Measurements from ENCODE around the gene PNPLA1.

PNPLA1 gene

DNA sequence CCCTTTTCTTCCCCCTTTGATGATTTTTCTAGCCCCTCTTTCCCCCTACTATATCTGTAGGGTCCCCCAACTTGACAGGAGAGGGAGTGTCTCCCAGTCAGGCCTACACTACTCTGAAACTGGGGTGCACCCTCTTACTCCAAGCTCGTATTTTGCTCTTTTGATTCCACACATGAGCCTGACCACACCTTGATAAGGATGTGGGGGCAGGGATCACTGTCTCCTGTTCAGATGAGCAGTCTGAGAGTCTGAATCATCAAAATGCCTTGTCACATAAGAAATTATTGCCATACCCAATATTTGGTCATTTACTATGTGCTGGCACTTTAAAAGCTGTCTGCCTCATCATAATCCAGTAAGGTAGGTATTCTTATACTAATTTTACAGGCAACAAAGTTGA lies 15.9 kb downstream of the PNPLA1 start:
- no peak overlapping the region for H3K27ac ChIP-seq
- TF ChIP-seq ZFX (IDR thresholded peaks at IDR 0.05): no peak
- TF ChIP-seq CTCF (conservative IDR thresholded peaks at IDR 0.05): no peak

DNA sequence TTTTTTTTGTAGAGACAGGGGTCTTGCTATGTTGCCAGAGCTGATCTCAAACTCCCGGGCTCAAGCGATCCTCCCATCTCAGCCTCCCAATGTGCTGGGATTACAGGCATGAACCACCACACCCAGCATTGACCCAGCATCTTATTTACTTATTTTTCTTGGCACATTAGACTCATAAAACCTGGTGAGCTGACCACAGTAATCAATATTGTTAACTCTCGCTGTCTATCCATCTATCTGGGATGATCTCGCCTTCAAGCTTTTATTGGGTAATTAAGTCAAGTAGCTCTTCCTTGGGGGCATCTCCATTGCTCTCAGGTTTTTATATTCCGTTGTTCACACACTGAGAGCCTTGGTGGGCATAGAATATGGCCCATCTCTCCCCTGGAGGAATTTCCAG lies 17.0 kb downstream of the PNPLA1 start:
- TF ChIP-seq ZFX (IDR thresholded peaks at IDR 0.05) (no peak), CTCF (conservative IDR thresholded peaks at IDR 0.05) (no peak)
- no peak overlapping the region for H3K27ac ChIP-seq

DNA sequence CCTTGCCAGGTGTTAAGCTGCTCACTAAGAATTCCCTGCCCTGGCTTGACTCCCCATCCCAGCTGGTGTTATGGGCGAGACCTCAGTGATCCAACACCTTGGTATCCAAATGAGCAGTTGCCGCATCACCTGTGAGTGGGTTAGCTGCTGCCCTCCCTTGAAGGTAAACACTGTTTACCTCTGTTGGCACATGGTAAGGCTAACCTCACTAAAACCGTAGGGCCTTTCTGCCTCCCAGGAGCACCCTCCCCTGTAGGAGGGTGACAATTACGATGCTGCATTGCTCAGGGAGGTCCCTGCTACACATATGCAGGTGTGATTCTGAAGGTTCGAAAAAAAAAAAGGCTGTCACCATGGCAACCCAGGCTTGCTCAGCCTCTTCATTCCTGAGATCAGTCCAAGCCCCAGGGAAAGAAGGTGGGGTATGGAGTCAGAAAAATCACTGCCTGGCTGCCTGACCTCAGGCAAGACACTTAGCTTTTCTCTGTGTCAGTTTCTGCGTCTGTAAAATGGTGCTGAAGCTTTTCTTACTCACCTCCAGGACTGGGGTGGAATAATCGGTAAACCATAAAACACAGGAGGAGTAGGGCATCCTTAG lies 19.5 kb downstream of the PNPLA1 start:
- no peak overlapping the region for H3K27ac ChIP-seq
- TF ChIP-seq CTCF (conservative IDR thresholded peaks at IDR 0.05) (no peak), ZFX (IDR thresholded peaks at IDR 0.05) (no peak)

DNA sequence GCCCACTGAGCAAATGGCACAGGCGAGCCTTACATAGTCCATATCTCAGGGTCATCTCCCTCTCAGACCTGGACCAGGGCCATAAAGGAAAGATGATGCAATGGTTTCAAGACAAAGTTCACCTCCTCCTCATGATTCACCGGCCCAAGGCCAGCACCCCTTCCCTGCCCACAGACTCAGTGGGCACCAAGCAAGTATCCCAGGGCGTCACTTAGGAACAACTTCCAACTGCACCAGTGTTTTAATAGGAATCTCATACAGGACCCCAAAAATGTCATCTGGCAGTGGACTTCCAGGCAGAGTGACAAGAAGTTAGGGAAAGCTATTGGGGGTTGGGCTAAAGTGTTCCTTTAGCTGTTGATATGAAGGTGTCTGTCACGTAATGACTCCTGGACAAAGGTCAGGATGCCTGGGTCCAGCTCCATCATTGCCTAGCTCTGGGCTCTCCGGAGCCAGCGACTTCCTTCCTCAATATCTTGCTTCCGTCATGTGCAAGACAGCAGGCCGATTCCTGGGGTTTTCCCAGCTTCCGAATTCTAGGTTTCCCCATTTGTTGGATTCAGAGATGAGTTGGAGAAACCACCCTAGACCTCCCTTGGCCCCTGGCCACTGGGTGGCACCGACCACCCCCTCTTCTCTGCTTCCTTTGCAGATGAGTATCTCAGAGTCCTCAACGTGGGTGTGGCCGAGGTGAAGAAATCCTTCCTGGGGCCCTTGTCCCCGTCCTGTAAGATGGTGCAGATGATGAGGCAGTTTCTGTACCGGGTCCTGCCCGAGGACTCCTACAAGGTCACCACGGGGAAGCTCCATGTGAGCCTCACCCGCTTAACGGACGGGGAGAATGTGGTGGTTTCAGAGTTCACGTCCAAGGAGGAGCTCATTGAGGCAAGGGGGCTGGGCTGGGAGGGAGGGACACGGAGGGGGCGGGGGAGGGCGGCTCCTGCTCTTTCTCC lies 21.1 kb downstream of the PNPLA1 start:
- TF ChIP-seq ZFX (IDR thresholded peaks at IDR 0.05) (no peak), CTCF (conservative IDR thresholded peaks at IDR 0.05) (no peak)

DNA sequence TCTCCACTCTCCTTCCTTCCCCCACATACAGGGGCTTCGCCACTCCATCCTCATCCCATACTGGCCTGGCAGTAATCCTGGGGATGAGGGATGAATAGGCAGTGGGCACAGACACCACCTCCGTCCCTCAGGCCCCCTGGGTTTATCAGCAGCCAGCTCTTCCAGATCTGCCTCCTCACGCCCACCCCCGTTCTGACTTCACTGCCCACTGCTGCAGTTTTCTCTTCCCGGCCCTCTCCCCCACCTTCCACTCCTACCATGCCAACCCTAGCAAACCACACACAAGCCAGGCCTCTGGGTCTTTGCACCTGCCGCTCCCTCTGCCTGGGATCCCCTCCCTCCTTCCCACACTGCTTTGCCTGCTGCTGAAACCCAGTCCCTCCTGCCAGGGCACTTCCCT lies 22.3 kb downstream of the PNPLA1 start:
- no peak for TF ChIP-seq CTCF (conservative IDR thresholded peaks at IDR 0.05)
- H3K27ac ChIP-seq: no peak overlapping the region

More for the DNA sequence above, 21.1 kb downstream of the PNPLA1 start:
- H3K27ac ChIP-seq: no peak overlapping the region

DNA sequence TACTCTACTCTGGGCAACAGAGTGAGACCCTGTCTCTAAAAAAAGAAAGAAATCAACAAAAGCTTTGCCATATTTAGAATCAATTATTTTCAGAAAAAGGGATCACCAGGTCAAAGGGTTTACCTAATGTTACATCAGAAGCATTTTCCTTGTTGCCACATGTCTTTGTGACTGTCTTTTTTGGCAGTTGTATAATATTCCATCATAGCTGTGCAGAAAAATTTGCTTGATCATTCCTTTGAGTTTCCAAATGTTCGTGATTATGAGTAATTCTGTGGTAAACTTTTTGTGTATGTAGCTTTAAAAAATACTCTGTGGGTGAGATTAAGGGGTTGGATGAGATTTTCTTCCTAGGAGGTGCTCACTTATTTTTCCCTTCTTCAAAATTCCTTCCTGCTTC lies 26.4 kb downstream of the PNPLA1 start:
- no peak overlapping the region for H3K27ac ChIP-seq
- no peak for TF ChIP-seq CTCF (conservative IDR thresholded peaks at IDR 0.05)
- no peak for TF ChIP-seq ZFX (IDR thresholded peaks at IDR 0.05)

GRCh38 chr6:36297051-36297450 lies 27.2 kb downstream of the PNPLA1 start:
- TF ChIP-seq ZFX (IDR thresholded peaks at IDR 0.05) (no peak), CTCF (conservative IDR thresholded peaks at IDR 0.05) (no peak)
- no peak overlapping the region for H3K27ac ChIP-seq

Measured in C4-2B (cell line).